K562 (cell line): ENCODE data around the gene KCNN3. TPM values are rescaled to one million over a fixed set of nuclear protein-coding genes. Genes with fewer than 3 reads are reported as not detected.
A peak's percentile ranks its signal among the peaks of the same experiment; 100 is the strongest.

Experiments
- ATAC-seq: fragments of 200-7000 bp; cut with Tn5 transposase; 3 replicates; pipeline ENCODE4 v1.9.1; 2020; ENCODE audit warnings: moderate library complexity
- BruUV-seq: library from RNA; stranded (reverse); fragments of 400-500 nt; replicated peaks from 2 replicates; lab custom pipeline; 2021; lab: Mats Ljungman, UMichigan
- CTCF ChIA-PET: fragments of 300-600 bp; formaldehyde crosslinking; extraction: SDS; loops from one replicate; lab custom pipeline; 2021; ENCODE audit warnings: low intra/inter-chr PET ratio; lab: Yijun Ruan, JAX
- POLR2A ChIA-PET: fragments of 300-600, 350-650 bp; sonication (Branson Sonifier 250); formaldehyde crosslinking; extraction: SDS; loops from one replicate; lab custom pipeline; 2021; ENCODE audit warnings: antibody characterized with exemption, inconsistent platforms; lab: Yijun Ruan, JAX
- DNase-seq, 4 experiments: peaks; one replicate each; pipeline versions ENCODE4 v3.0.0 to v3.0.0-alpha.2; 2011 to 2018; ENCODE audit warnings: low spot score in 3 of 4, mixed read lengths in 3 of 4; ENCODE audit errors: extremely low read depth in 1 of 4
- FAIRE-seq: peaks from 2 replicates; lab custom pipeline; 2011; peaks lifted over from hg19 to GRCh38; lab: Jason Lieb, UNC
- H2AFZ ChIP-seq: 2 replicates; pipeline ENCODE4 v1.6.0; 2011; ENCODE audit warnings: low read depth, low read length, control low read depth, inconsistent platforms
- H3K27ac ChIP-seq: fragments of 200-600 bp; 3 replicates; pipeline ENCODE4 v1.8.0; 2011; ENCODE audit warnings: low read depth, mild to moderate bottlenecking, control low read depth, inconsistent platforms, low read length, moderate library complexity, mixed read lengths; ENCODE audit errors: extremely low read depth
- H3K27me3 ChIP-seq, 2 experiments: fragments of 300-600 bp in 1 of 2; 2 replicates in 1 of 2; 3 replicates in 1 of 2; pipeline versions ENCODE4 v1.6.0 to v1.8.0; 2011; ENCODE audit warnings: inconsistent platforms in 2 of 2, low read length in 2 of 2, mild to moderate bottlenecking in 1 of 2, mixed read lengths in 1 of 2, moderate library complexity in 1 of 2; ENCODE audit not compliant: control insufficient read depth in 2 of 2, insufficient read depth in 2 of 2
- H3K36me3 ChIP-seq: fragments of 300-600 bp; 3 replicates; pipeline ENCODE4 v1.8.0; 2011; ENCODE audit warnings: mild to moderate bottlenecking, low read length, inconsistent platforms; ENCODE audit not compliant: control insufficient read depth, insufficient read depth
- H3K4me1 ChIP-seq, 2 experiments: fragments of 200-600 bp in 1 of 2; replicated peaks in 1 of 2; 2 replicates in 1 of 2; 3 replicates in 1 of 2; pipeline versions ENCODE4 v1.5.1 to v1.8.0; 2011; ENCODE audit warnings: inconsistent platforms in 2 of 2, low read length in 2 of 2, mild to moderate bottlenecking in 1 of 2, mixed read lengths in 1 of 2, moderate library complexity in 1 of 2; ENCODE audit not compliant: control insufficient read depth in 2 of 2, insufficient read depth in 2 of 2
- H3K4me2 ChIP-seq: 2 replicates; pipeline ENCODE4 v1.6.1; 2011; ENCODE audit warnings: low read length, control low read depth, inconsistent platforms, mixed read lengths; ENCODE audit not compliant: insufficient read depth
- H3K4me3 ChIP-seq: fragments of 200-600 bp; sonication (generic), shearing (Covaris generic); 2 replicates; pipeline ENCODE4 v1.5.1; 2016; ENCODE audit warnings: control low read depth, inconsistent platforms
- H3K79me2 ChIP-seq: fragments of 200-600 bp; 3 replicates; pipeline ENCODE4 v1.8.0; 2011; ENCODE audit warnings: low read length, inconsistent platforms; ENCODE audit not compliant: control insufficient read depth, insufficient read depth
- H3K9ac ChIP-seq, 2 experiments: 2 replicates each; pipeline versions ENCODE4 v1.6.0 to v1.6.1; 2011; ENCODE audit warnings: low read depth in 2 of 2, low read length in 2 of 2, control low read depth in 1 of 2, inconsistent platforms in 1 of 2, mild to moderate bottlenecking in 1 of 2, mixed read lengths in 1 of 2; ENCODE audit not compliant: insufficient read depth in 1 of 2
- H3K9me1 ChIP-seq: one replicate; pipeline ENCODE4 v1.6.0; 2011; ENCODE audit warnings: inconsistent platforms, mild to moderate bottlenecking, low read length, moderate library complexity; ENCODE audit not compliant: control insufficient read depth, insufficient read depth
- H3K9me3 ChIP-seq: replicated peaks from 2 replicates; pipeline ENCODE4 v1.5.1; 2011; ENCODE audit warnings: low read depth, low read length, inconsistent platforms; ENCODE audit not compliant: control insufficient read depth, insufficient read depth
- H4K20me1 ChIP-seq: replicated peaks from 2 replicates; pipeline ENCODE4 v1.6.1; 2011; ENCODE audit warnings: low read length, inconsistent platforms, mixed read lengths; ENCODE audit not compliant: control insufficient read depth, insufficient read depth
- CBX8 ChIP-seq: fragments of 200-600 bp; sonication (generic); IDR thresholded peaks from 2 replicates; pipeline ENCODE4 v1.6.1; 2012; ENCODE audit warnings: borderline replicate concordance, mixed run types, low read depth, mild to moderate bottlenecking, moderate library complexity, mixed read lengths, low read length, control low read depth, inconsistent platforms; ENCODE audit not compliant: poor library complexity, severe bottlenecking; ENCODE audit errors: extremely low read depth
- ELK3 ChIP-seq: fragments of 450-650 bp; formaldehyde crosslinking; IDR thresholded peaks from 2 replicates; pipeline ENCODE4 v1.4.0; 2020; ENCODE audit warnings: mild to moderate bottlenecking
- HMBOX1 ChIP-seq: sonication (generic); IDR thresholded peaks from 2 replicates; pipeline ENCODE4 v1.6.1; 2016
- JUND ChIP-seq, 2 experiments: IDR thresholded peaks; 2 replicates in 1 of 2; 3 replicates in 1 of 2; pipeline ENCODE4 v1.6.1; 2011; ENCODE audit warnings: borderline replicate concordance in 2 of 2, low read depth in 2 of 2, low read length in 2 of 2, improper control_type of control experiment in 1 of 2, missing biosample characterization in 1 of 2, missing genetic modification characterization in 1 of 2, missing genetic modification reagents in 1 of 2
- U2AF1 ChIP-seq: fragments of 200-400 bp; formaldehyde crosslinking; optimal IDR thresholded peaks from 2 replicates; pipeline ENCODE3; 2017; ENCODE audit warnings: mild to moderate bottlenecking, low read depth, low read length, moderate library complexity
- ZFP36 ChIP-seq: fragments of 150-350 bp; IDR thresholded peaks from 2 replicates; pipeline ENCODE4 v1.6.1; 2018; ENCODE audit warnings: low read length, low read depth; ENCODE audit not compliant: partially characterized antibody
- ZNF232 ChIP-seq: sonication (generic); formaldehyde crosslinking; IDR thresholded peaks from 2 replicates; pipeline ENCODE4 v1.8.0; 2022; ENCODE audit warnings: mild to moderate bottlenecking, missing genetic modification reagents
- WGBS: fragments of 100-300 bp; shearing (Covaris generic); methylation state at CpG from one replicate; pipeline ENCODE4 v1.1.6; 2016; ENCODE audit warnings: low coverage, mixed read lengths; ENCODE audit not compliant: insufficient coverage; ENCODE audit errors: missing lambda C conversion rate; 5-methylcytosine and 5-hydroxymethylcytosine counted together
- in situ Hi-C: fragments of 300-500 bp; cut with MboI; formaldehyde crosslinking; loops from 4 replicates; pipeline ENCODE4 v1.15.0; 2018; ENCODE audit warnings: inconsistent platforms, mixed read lengths
- intact Hi-C: fragments of 100-400 bp; cut with micrococcal nuclease; formaldehyde crosslinking; loops from 2 replicates; pipeline ENCODE4 v1.14.2; 2022
- polyA plus RNA-seq, 8 experiments: library from polyadenylated mRNA; depleted of rRNA in 4 of 8; stranded (reverse) in 5 of 8; unstranded in 3 of 8; fragments of >200 nt; fragmentation: Nextera tagmentation in 2 of 8; fragmentation: Illumina TruSeq in 1 of 8; extraction: Ambion mirVana in 2 of 8; extraction: Trizol in 1 of 8; gene quantifications; 2 replicates each; pipeline versions ENCODE4 v1.2.1 to v1.2.3, GENCODE V29; 2011 to 2014; ENCODE audit warnings: inconsistent platforms in 1 of 8, missing spikeins in 1 of 8
- total RNA-seq, 7 experiments: library from RNA; depleted of rRNA in 6 of 7; stranded (reverse); fragments of >200 nt in 6 of 7; fragmentation: Illumina TruSeq in 2 of 7; extraction: Trizol in 2 of 7; gene quantifications; 2 replicates each; pipeline versions ENCODE4 v1.2.1 to v1.2.3, GENCODE V29; 2011 to 2021; ENCODE audit warnings: low replicate concordance in 1 of 7

Gene KCNN3
- total and polyA plus RNA-seq, 9 of the 15 experiments (the other 6 are each of a cell fraction or from before 2014, with no cell fraction given), result 0.02 to 0.03 TPM; not detected in 7

GRCh38 chr1:154657556-154657955, 212.5 kb downstream of the KCNN3 start:
- intact Hi-C loops, result no loop called here
- ChIA-PET CTCF (no interaction called here), POLR2A (interaction anchor here (1.0 kb wide), 1 partner anchor 9 kb away, joined by 3 read pairs; no protein-coding TSS in a partner anchor)
- H2AFZ ChIP-seq, result no peak overlapping the region
- no peak overlapping the region for H3K4me3 ChIP-seq
- no peaks in the 10 kb centered on the region for H3K4me1 ChIP-seq
- in situ Hi-C loops, result no loop called here
- ATAC-seq (peak; percentile 54; the same call in 1 of the 3 replicates), FAIRE-seq (no peak), DNase-seq (peak in 1 of 4 experiments; percentile 12)
- no peaks in the 10 kb centered on the region for H3K9me1 ChIP-seq
- no peaks in the 10 kb centered on the region for H4K20me1 ChIP-seq
- BruUV-seq, result no TSS peak
- H3K4me2 ChIP-seq, result no peak overlapping the region
- no peaks in the 10 kb centered on the region for H3K79me2 ChIP-seq
- H3K27ac ChIP-seq, result no peak overlapping the region
- TF ChIP-seq ELK3 (CRISPR knock-in tag), result no peak
- TF ChIP-seq JUND (IDR thresholded peaks at IDR 0.05; ENCODE audit: borderline replicate concordance, low read depth, low read length), result no peak
- peak; percentile 27; the same call in 1 of the 3 replicates for TF ChIP-seq JUND (tag; IDR thresholded peaks at IDR 0.05; ENCODE audit: borderline replicate concordance, low read depth, low read length)
- no peak for TF ChIP-seq U2AF1
- no peaks in the 10 kb centered on the region for H3K36me3 ChIP-seq
- peaks cover 0 to 7% of the 10 kb centered on the region in 2 experiments; a peak in 2 of 5 replicates for H3K27me3 ChIP-seq
- 0% methylated on average over 2 of the region's 2 CpGs for WGBS
- no peaks in the 10 kb centered on the region for H3K9me3 ChIP-seq
- no peak overlapping the region for H3K9ac ChIP-seq

GRCh38 chr1:154652893-154653292, 217.2 kb downstream of the KCNN3 start:
- Histone ChIP-seq H3K9ac (no peak overlapping the region), H3K79me2 (no peaks in the 10 kb centered on the region), H3K9me1 (no peaks in the 10 kb centered on the region), H3K4me1 (no peaks in the 10 kb centered on the region), H4K20me1 (no peaks in the 10 kb centered on the region), H3K36me3 (no peaks in the 10 kb centered on the region), H3K4me2 (no peak overlapping the region), H3K27ac (no peak overlapping the region), H3K27me3 (peaks cover 0 to 7% of the 10 kb centered on the region in 2 experiments; a peak in 2 of 5 replicates), H3K4me3 (no peak overlapping the region), H3K9me3 (no peaks in the 10 kb centered on the region), H2AFZ (no peak overlapping the region)
- no TSS peak for BruUV-seq
- DNase-seq (no peak), ATAC-seq (no peak), FAIRE-seq (no peak)
- TF ChIP-seq ZNF232 (CRISPR knock-in tag) (no peak), ZFP36 (no peak), HMBOX1 (peak; percentile 70), CBX8 (peak; percentile 14)
- ChIA-PET CTCF (no interaction called here), POLR2A (interaction anchor here (0.6 to 2.2 kb wide), 2 partner anchors 13 to 1491 kb away, joined by 4 read pairs; no protein-coding TSS in a partner anchor)
- in situ Hi-C loops, result no loop called here
- intact Hi-C loops, result no loop called here
